Hepatocyte (in vitro differentiated cells): ENCODE results near the gene RNF111. TPM values are rescaled to one million over a fixed set of nuclear protein-coding genes. Genes with fewer than 3 reads are reported as not detected.

Experiments used
- DNase-seq: peaks from one replicate; pipeline ENCODE4 v3.0.0-alpha.2; 2016; ENCODE audit warnings: low spot score
- H2AFZ ChIP-seq: fragments of 200-600 bp; sonication (generic); 2 replicates; pipeline ENCODE4 v1.6.0; 2016; ENCODE audit warnings: antibody characterized with exemption, mild to moderate bottlenecking
- H3K27ac ChIP-seq: fragments of 200-600 bp; sonication (generic); 2 replicates; pipeline ENCODE4 v1.5.1; 2016; ENCODE audit warnings: mild to moderate bottlenecking
- H3K27me3 ChIP-seq: fragments of 200-600 bp; sonication (generic); 2 replicates; pipeline ENCODE4 v1.6.1; 2016
- H3K36me3 ChIP-seq: fragments of 200-600 bp; sonication (generic); replicated peaks from 2 replicates; pipeline ENCODE4 v1.5.1; 2016; ENCODE audit warnings: low read depth; ENCODE audit not compliant: insufficient read depth
- H3K4me1 ChIP-seq: fragments of 200-600 bp; sonication (generic); 2 replicates; pipeline ENCODE4 v1.5.1; 2016; ENCODE audit warnings: mild to moderate bottlenecking, moderate library complexity; ENCODE audit not compliant: insufficient read depth
- H3K4me2 ChIP-seq: fragments of 200-600 bp; sonication (generic); 2 replicates; pipeline ENCODE4 v1.6.0; 2016
- H3K4me3 ChIP-seq: fragments of 200-600 bp; sonication (generic); 2 replicates; pipeline ENCODE4 v1.5.1; 2016; ENCODE audit warnings: mild to moderate bottlenecking
- H3K79me2 ChIP-seq: fragments of 200-600 bp; sonication (generic); 2 replicates; pipeline ENCODE4 v1.6.0; 2017; ENCODE audit warnings: mild to moderate bottlenecking
- H3K9me2 ChIP-seq: fragments of 200-600 bp; sonication (generic); replicated peaks from 2 replicates; pipeline ENCODE4 v1.6.0; 2017; ENCODE audit warnings: mild to moderate bottlenecking; ENCODE audit not compliant: insufficient read depth
- H3K9me3 ChIP-seq: fragments of 200-600 bp; sonication (generic); 2 replicates; pipeline ENCODE4 v1.5.1; 2016; ENCODE audit warnings: low read depth, mild to moderate bottlenecking
- H4K20me1 ChIP-seq: fragments of 200-600 bp; sonication (generic); 2 replicates; pipeline ENCODE4 v1.6.0; 2016; ENCODE audit warnings: mild to moderate bottlenecking; ENCODE audit not compliant: insufficient read depth, poor library complexity, severe bottlenecking
- EZH2 ChIP-seq: fragments of 200-600 bp; sonication (generic); IDR thresholded peaks from 2 replicates; pipeline ENCODE4 v1.6.1; 2016; ENCODE audit warnings: antibody characterized with exemption, mild to moderate bottlenecking, borderline replicate concordance
- EZH2phosphoT487 ChIP-seq: fragments of 200-600 bp; sonication (generic); IDR thresholded peaks from one replicate; pipeline ENCODE4 v1.6.1; 2018; ENCODE audit warnings: antibody characterized with exemption, mild to moderate bottlenecking, low read depth, moderate library complexity; ENCODE audit not compliant: unreplicated experiment, severe bottlenecking
- WGBS: methylation state at CpG from one replicate; pipeline ENCODE4 v1.1.6; 2016; ENCODE audit warnings: low lambda C conversion rate; ENCODE audit errors: missing lambda C conversion rate; 5-methylcytosine and 5-hydroxymethylcytosine counted together
- polyA plus RNA-seq: library from polyadenylated mRNA; unstranded; fragments of >200 nt; fragmentation: Nextera tagmentation; extraction: Ambion mirVana; gene quantifications from 2 replicates; pipeline ENCODE4 v1.2.1, GENCODE V29; 2016
- total RNA-seq: library from RNA; depleted of rRNA; stranded (reverse); fragments of >200 nt; gene quantifications from 2 replicates; pipeline ENCODE4 v1.2.3, GENCODE V29; 2014
- TF ChIP-seq, protein P1 (sequence below): fragments of 200-600 bp; sonication (generic); IDR thresholded peaks from 2 replicates; pipeline ENCODE4 v1.5.1; 2016; ENCODE audit warnings: antibody characterized with exemption, mild to moderate bottlenecking; ENCODE audit not compliant: poor library complexity

Gene RNF111
- total and polyA plus RNA-seq, 2 experiments from 2014 or later = 11.3 to 22.1 TPM

DNA sequence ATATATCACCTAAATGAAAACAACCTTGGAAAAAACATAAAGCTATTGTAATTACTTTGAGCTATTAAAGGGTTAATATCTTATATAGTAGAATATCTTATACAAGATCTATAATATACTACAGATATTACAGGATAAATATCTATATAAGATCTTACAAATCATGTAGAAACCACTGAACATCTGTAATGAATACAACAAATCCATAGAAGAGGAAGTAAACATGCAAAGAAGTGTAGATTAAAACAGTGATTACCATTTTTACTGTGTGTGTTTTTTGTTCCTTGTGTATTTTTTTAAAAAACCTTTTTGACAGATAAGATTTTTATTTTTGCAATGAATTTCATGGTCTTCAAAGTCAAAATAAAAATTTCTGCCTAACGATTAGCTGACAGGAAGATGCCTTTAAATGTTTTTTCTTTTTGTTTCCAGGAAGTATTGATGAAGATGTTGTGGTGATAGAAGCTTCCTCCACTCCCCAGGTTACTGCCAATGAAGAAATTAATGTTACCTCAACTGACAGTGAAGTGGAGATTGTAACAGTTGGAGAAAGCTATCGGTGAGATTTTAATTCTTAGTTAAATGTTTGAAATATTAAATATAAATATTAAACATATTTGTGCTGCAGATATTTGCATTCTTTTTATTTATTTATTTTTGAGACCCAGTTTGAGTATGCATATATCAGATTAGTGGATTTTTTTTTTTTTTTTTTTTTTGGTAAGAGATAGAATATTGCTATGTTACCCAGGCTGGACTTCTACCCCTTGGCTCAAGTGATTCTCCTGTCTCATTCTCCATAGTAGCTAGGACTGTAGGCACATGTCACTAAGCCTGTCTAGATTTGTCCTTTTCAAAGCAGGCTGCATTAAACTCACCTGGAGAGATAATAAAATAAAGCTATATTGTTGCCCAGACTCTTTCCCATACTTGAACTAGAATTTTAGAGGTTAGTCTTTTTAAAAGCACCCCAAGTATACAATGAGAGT lies 64.7 kb downstream of the RNF111 start:
- Histone ChIP-seq H3K4me3 (no peak overlapping the region), H4K20me1 (no peaks in the 10 kb centered on the region), H3K9me2 (no peaks in the 10 kb centered on the region), H3K27ac (no peak overlapping the region), H3K27me3 (no peaks in the 10 kb centered on the region), H3K36me3 (no peaks in the 10 kb centered on the region), H2AFZ (no peak overlapping the region), H3K9me3 (no peaks in the 10 kb centered on the region), H3K4me1 (no peaks in the 10 kb centered on the region), H3K4me2 (no peak overlapping the region), H3K79me2 (peaks cover 38% of the 10 kb centered on the region)
- no peak for DNase-seq
- TF ChIP-seq EZH2phosphoT487 (no peak), EZH2 (no peak)
- TF ChIP-seq, protein P1, sequence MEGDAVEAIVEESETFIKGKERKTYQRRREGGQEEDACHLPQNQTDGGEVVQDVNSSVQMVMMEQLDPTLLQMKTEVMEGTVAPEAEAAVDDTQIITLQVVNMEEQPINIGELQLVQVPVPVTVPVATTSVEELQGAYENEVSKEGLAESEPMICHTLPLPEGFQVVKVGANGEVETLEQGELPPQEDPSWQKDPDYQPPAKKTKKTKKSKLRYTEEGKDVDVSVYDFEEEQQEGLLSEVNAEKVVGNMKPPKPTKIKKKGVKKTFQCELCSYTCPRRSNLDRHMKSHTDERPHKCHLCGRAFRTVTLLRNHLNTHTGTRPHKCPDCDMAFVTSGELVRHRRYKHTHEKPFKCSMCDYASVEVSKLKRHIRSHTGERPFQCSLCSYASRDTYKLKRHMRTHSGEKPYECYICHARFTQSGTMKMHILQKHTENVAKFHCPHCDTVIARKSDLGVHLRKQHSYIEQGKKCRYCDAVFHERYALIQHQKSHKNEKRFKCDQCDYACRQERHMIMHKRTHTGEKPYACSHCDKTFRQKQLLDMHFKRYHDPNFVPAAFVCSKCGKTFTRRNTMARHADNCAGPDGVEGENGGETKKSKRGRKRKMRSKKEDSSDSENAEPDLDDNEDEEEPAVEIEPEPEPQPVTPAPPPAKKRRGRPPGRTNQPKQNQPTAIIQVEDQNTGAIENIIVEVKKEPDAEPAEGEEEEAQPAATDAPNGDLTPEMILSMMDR = no peak
- WGBS = 84% methylated on average over 2 of the region's 2 CpGs

DNA sequence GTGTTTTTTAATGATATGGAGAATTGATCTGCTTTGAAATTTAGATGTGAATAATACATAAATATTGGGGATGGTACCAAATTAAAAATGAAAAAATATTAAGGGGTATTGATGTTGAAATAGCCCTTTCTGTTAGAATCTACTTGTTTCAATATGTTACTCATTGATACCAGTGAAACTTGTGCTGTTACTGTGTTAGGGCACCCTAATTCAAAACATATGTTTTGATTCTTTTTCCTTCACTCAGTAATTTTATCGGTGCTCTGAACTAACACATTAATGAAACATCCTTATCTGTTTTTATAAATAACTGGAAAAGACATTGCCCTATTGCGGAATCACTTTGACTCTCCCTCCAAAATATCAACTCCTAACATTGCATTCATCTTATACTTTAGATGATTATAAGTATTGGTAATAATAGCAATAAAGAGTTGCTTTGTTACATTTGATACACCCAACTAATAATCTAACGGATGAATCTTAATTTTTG lies 65.5 kb downstream of the RNF111 start:
- Histone ChIP-seq H4K20me1 (no peaks in the 10 kb centered on the region), H3K4me3 (no peak overlapping the region), H3K4me2 (no peak overlapping the region), H3K27ac (no peak overlapping the region), H3K36me3 (no peaks in the 10 kb centered on the region), H3K9me3 (no peaks in the 10 kb centered on the region), H3K4me1 (no peaks in the 10 kb centered on the region), H3K9me2 (no peaks in the 10 kb centered on the region), H3K79me2 (peaks cover 30% of the 10 kb centered on the region), H2AFZ (no peak overlapping the region), H3K27me3 (no peaks in the 10 kb centered on the region)
- no peak for DNase-seq
- 71% methylated on average over 3 of the region's 3 CpGs for WGBS
- TF ChIP-seq EZH2phosphoT487 (no peak), EZH2 (no peak)
- TF ChIP-seq, protein P1 = no peak

DNA sequence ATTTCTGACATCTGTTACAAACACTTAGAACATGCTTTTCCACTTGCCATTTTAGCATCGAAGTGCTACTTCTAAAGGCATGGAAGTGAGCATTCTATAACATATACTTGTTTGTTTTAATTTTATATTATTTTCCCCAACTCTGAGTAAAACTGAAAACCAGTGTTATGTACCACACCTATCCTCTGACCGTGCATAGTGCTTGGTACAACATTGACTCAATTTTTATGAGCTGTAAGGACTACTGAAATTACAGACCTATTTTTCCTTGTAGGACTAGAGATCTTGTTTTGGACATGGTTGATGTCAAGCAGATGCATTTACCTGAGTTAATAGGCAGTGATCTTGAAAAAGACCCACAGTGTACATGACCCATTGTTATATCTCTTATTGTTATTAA lies 66.0 kb downstream of the RNF111 start:
- TF ChIP-seq EZH2 (no peak), EZH2phosphoT487 (no peak)
- TF ChIP-seq, protein P1 = no peak
- H3K9me3 ChIP-seq = no peaks in the 10 kb centered on the region
- H3K4me1 ChIP-seq = no peaks in the 10 kb centered on the region
- no peak overlapping the region for H2AFZ ChIP-seq
- H3K4me3 ChIP-seq = no peak overlapping the region
- no peak overlapping the region for H3K4me2 ChIP-seq
- WGBS = 95% methylated on average over 2 of the region's 2 CpGs
- H3K36me3 ChIP-seq = no peaks in the 10 kb centered on the region
- H3K27ac ChIP-seq = no peak overlapping the region
- H3K79me2 ChIP-seq = peaks cover 25% of the 10 kb centered on the region
- no peak for DNase-seq
- H3K9me2 ChIP-seq = no peaks in the 10 kb centered on the region
- H3K27me3 ChIP-seq = no peaks in the 10 kb centered on the region
- H4K20me1 ChIP-seq = no peaks in the 10 kb centered on the region
